Astrocyte (in vitro differentiated cells and primary cell): Measurements from ENCODE around the gene IFNA7. TPM values are rescaled to one million over a fixed set of nuclear protein-coding genes. Genes with fewer than 3 reads are reported as not detected.
"Not testable (repeated sequence)": the region's sequence is repeated elsewhere in the genome, so short reads cannot be mapped to it uniquely, and the experiment has no call there.

ENCODE experiments used
- DNase-seq: peaks from one replicate; pipeline ENCODE4 v3.0.0-alpha.2; 2010; ENCODE audit warnings: low read depth
- FAIRE-seq: peaks from 2 replicates; lab custom pipeline; 2011; peaks lifted over from hg19 to GRCh38; lab: Jason Lieb, UNC
- H2AFZ ChIP-seq: 2 replicates; pipeline ENCODE4 v1.6.0; 2012; ENCODE audit warnings: low read depth, low read length, inconsistent platforms
- H3K27ac ChIP-seq: 2 replicates; pipeline ENCODE4 v1.5.1; 2011; ENCODE audit warnings: low read depth, low read length, inconsistent platforms
- H3K27me3 ChIP-seq: 2 replicates; pipeline ENCODE4 v1.6.0; 2011; ENCODE audit warnings: low read length, inconsistent platforms; ENCODE audit not compliant: insufficient read depth
- H3K36me3 ChIP-seq: 2 replicates; pipeline ENCODE4 v1.5.1; 2011; ENCODE audit warnings: low read length, inconsistent platforms; ENCODE audit not compliant: insufficient read depth
- H3K4me1 ChIP-seq: 2 replicates; pipeline ENCODE4 v1.5.1; 2011; ENCODE audit warnings: low read length, inconsistent platforms; ENCODE audit not compliant: insufficient read depth
- H3K4me2 ChIP-seq: 2 replicates; pipeline ENCODE4 v1.6.0; 2012; ENCODE audit warnings: low read length, inconsistent platforms
- H3K4me3 ChIP-seq: 2 replicates; pipeline ENCODE4 v1.5.1; 2011; ENCODE audit warnings: low read depth, mild to moderate bottlenecking, low read length, inconsistent platforms; ENCODE audit not compliant: insufficient read depth
- H3K79me2 ChIP-seq: 2 replicates; pipeline ENCODE4 v1.6.0; 2012; ENCODE audit warnings: mild to moderate bottlenecking, low read length, inconsistent platforms; ENCODE audit not compliant: insufficient read depth
- H3K9ac ChIP-seq: 2 replicates; pipeline ENCODE4 v1.6.0; 2012; ENCODE audit warnings: mild to moderate bottlenecking, low read length, inconsistent platforms
- H3K9me3 ChIP-seq: 2 replicates; pipeline ENCODE4 v1.5.1; 2012; ENCODE audit warnings: low read depth, mild to moderate bottlenecking, low read length, inconsistent platforms; ENCODE audit not compliant: insufficient read depth
- H4K20me1 ChIP-seq: 2 replicates; pipeline ENCODE4 v1.6.0; 2012; ENCODE audit warnings: low read length, inconsistent platforms; ENCODE audit not compliant: insufficient read depth
- H3K27ac Mint-ChIP-seq: one replicate; pipeline ENCODE4 v1.8.0; 2021; ENCODE audit warnings: mild to moderate bottlenecking, mixed read lengths; ENCODE audit not compliant: unreplicated experiment
- H3K27me3 Mint-ChIP-seq: one replicate; pipeline ENCODE4 v1.8.0; 2021; ENCODE audit warnings: low read depth, mixed read lengths; ENCODE audit not compliant: unreplicated experiment
- H3K36me3 Mint-ChIP-seq: one replicate; pipeline ENCODE4 v1.8.0; 2021; ENCODE audit warnings: low read depth, mixed read lengths; ENCODE audit not compliant: unreplicated experiment
- H3K4me1 Mint-ChIP-seq: one replicate; pipeline ENCODE4 v1.8.0; 2021; ENCODE audit warnings: low read depth, mixed read lengths; ENCODE audit not compliant: unreplicated experiment
- H3K4me3 Mint-ChIP-seq: one replicate; pipeline ENCODE4 v1.8.0; 2021; ENCODE audit warnings: mild to moderate bottlenecking, moderate library complexity, mixed read lengths; ENCODE audit not compliant: unreplicated experiment
- H3K9me3 Mint-ChIP-seq: one replicate; pipeline ENCODE4 v1.8.0; 2021; ENCODE audit warnings: mild to moderate bottlenecking, mixed read lengths; ENCODE audit not compliant: unreplicated experiment
- CTCF ChIP-seq: IDR thresholded peaks from 2 replicates; pipeline ENCODE4 v1.5.1; 2011; ENCODE audit warnings: low read depth, mild to moderate bottlenecking, inconsistent platforms, low read length, moderate library complexity; ENCODE audit not compliant: insufficient read depth
- EZH2 ChIP-seq: IDR thresholded peaks from 2 replicates; pipeline ENCODE4 v1.6.1; 2012; ENCODE audit warnings: mild to moderate bottlenecking, low read length, inconsistent platforms; ENCODE audit not compliant: insufficient read depth
- total RNA-seq: library from RNA; stranded (reverse); gene quantifications from 2 replicates; pipeline ENCODE4 v1.2.1, GENCODE V29; 2021

The IFNA7 gene
- total RNA-seq, 1 donor from 2014 or later = not detected

DNA sequence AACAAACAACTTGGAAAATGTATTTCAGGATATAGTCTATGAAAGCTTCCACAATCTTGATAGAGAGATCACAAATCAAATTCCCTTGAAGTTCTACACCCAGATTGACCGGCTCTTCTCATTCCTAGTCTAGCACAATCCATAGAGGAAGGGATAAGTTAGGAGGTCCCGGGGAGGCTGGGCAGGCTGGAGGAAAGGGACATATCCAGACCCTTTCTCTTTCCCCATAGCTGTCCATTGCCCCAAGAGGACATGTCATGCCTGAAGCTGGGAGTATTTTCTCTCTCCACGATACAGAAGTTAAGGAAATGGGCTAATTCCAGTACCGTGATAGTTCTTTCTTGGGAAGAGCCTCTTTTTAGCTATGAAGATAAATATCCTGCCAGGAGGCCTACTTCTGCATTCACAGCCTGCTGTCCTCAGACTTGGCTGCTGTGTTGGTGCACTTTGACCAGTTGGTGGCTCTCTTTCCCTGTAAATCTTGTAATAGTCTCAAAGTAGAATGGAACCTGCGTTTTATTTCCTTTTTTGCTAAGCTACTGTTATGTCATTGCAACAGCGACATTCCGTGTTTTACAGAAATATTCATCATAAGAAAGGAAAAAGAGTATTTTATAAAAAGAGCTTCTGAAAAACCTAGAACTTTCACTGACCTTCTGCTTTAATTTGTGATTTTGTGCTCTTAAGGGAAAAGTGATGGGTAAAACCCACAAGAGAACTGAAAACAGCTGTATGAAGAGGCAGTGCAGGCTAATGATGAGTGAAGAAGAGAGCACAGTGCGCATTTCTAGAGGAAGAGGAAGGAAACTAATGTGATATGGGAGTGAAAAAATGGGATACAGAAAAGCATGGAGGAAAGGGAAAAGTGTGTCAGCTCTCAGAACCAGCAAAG lies 33.7 kb upstream of the IFNA7 start:
- not testable (repeated sequence) for H3K27me3 ChIP-seq, H3K27ac Mint-ChIP-seq, H3K36me3 ChIP-seq, H3K9me3 ChIP-seq, H3K9ac ChIP-seq, FAIRE-seq, H2AFZ ChIP-seq, H3K4me1 ChIP-seq, H4K20me1 ChIP-seq, H3K4me1 Mint-ChIP-seq, H3K79me2 ChIP-seq, H3K36me3 Mint-ChIP-seq, H3K27ac ChIP-seq, H3K4me3 Mint-ChIP-seq, H3K4me3 ChIP-seq, H3K9me3 Mint-ChIP-seq
- peak; percentile 16 for DNase-seq
- H3K27me3 Mint-ChIP-seq = peaks cover 26% of the 10 kb centered on the region
- peak overlapping the region; percentile 33 for H3K4me2 ChIP-seq
- peak; percentile 68 for TF ChIP-seq CTCF

- DNase-seq = no peak
- Histone ChIP-seq H3K27ac (no peak overlapping the region), H3K4me1 (no peaks in the 10 kb centered on the region), H3K9ac (no peak overlapping the region), H3K4me3 (no peak overlapping the region), H3K4me2 (no peak overlapping the region), H2AFZ (no peak overlapping the region), H3K36me3 (no peaks in the 10 kb centered on the region), H3K27me3 (peaks cover 5% of the 10 kb centered on the region), H3K9me3 (no peaks in the 10 kb centered on the region), H3K79me2 (no peaks in the 10 kb centered on the region), H4K20me1 (no peaks in the 10 kb centered on the region)
- FAIRE-seq = no peak
- H3K4me3 Mint-ChIP-seq = no peak overlapping the region
- H3K27me3 Mint-ChIP-seq = peaks cover 18% of the 10 kb centered on the region
- H3K27ac Mint-ChIP-seq = no peak overlapping the region
- H3K4me1 Mint-ChIP-seq = no peaks in the 10 kb centered on the region
- no peaks in the 10 kb centered on the region for H3K9me3 Mint-ChIP-seq
- no peaks in the 10 kb centered on the region for H3K36me3 Mint-ChIP-seq
- TF ChIP-seq CTCF = no peak
- TF ChIP-seq EZH2 = no peak
Measured at GRCh38 chr9:21234153-21234687, 32.2 kb upstream of the IFNA7 start.

- Histone ChIP-seq H3K9ac (no peak overlapping the region), H3K36me3 (no peaks in the 10 kb centered on the region), H3K4me2 (no peak overlapping the region), H3K27me3 (peaks cover 3% of the 10 kb centered on the region), H3K4me3 (no peak overlapping the region), H3K79me2 (no peaks in the 10 kb centered on the region), H4K20me1 (no peaks in the 10 kb centered on the region), H3K27ac (no peak overlapping the region), H3K9me3 (no peaks in the 10 kb centered on the region), H2AFZ (no peak overlapping the region), H3K4me1 (no peaks in the 10 kb centered on the region)
- DNase-seq (no peak), FAIRE-seq (no peak)
- H3K4me1 Mint-ChIP-seq = no peaks in the 10 kb centered on the region
- no peak overlapping the region for H3K4me3 Mint-ChIP-seq
- H3K36me3 Mint-ChIP-seq = no peaks in the 10 kb centered on the region
- H3K9me3 Mint-ChIP-seq = no peaks in the 10 kb centered on the region
- no peak overlapping the region for H3K27ac Mint-ChIP-seq
- peaks cover 18% of the 10 kb centered on the region for H3K27me3 Mint-ChIP-seq
- TF ChIP-seq CTCF = no peak
Measured at GRCh38 chr9:21233258-21233657, 31.3 kb upstream of the IFNA7 start.
